Central memory CD4-positive, alpha-beta T cell (primary cell): Measurements from ENCODE around the gene ULK1.

Experiments
- DNase-seq: peaks from one replicate; pipeline ENCODE4 v3.0.0; 2022
- total RNA-seq, 3 experiments: gene quantifications; one replicate each; lab custom pipeline; 2026; lab: John Stamatoyannopoulos, UW

The ULK1 gene
- 16.1 to 77.2 (median 48.6) reads per million in 3 experiments for total RNA-seq

GRCh38 chr12:131894313-131894860, at the start of gene ULK1:
Gene ULK1, plus strand, starts transcription at chr12:131894622. Its CDS starts 380 bp downstream, at chr12:131895002.
- peak; percentile 90 for DNase-seq

- DNase-seq = no peak
Observed at GRCh38 chr12:131844656-131845055, 49.8 kb upstream of the ULK1 start.

GRCh38 chr12:131845121-131845520, 49.3 kb upstream of the ULK1 start:
- no peak for DNase-seq

GRCh38 chr12:131847456-131847855, 47.0 kb upstream of the ULK1 start:
- no peak for DNase-seq

- no peak for DNase-seq
Observed at GRCh38 chr12:131848753-131849152, 45.7 kb upstream of the ULK1 start.

- no peak for DNase-seq
Observed at GRCh38 chr12:131849700-131850553, 44.5 kb upstream of the ULK1 start.

GRCh38 chr12:131850856-131851559, 43.4 kb upstream of the ULK1 start:
- DNase-seq = no peak

GRCh38 chr12:131851741-131852550, 42.5 kb upstream of the ULK1 start:
- DNase-seq = no peak

GRCh38 chr12:131852551-131853299, 41.7 kb upstream of the ULK1 start:
- no peak for DNase-seq

GRCh38 chr12:131853832-131854797, 40.3 kb upstream of the ULK1 start:
- no peak for DNase-seq

GRCh38 chr12:131854861-131855476, 39.5 kb upstream of the ULK1 start:
- no peak for DNase-seq

GRCh38 chr12:131855521-131856142, 38.8 kb upstream of the ULK1 start:
- no peak for DNase-seq

GRCh38 chr12:131856366-131857097, 37.9 kb upstream of the ULK1 start:
- no peak for DNase-seq

- DNase-seq = no peak
Observed at GRCh38 chr12:131857908-131858850, 36.2 kb upstream of the ULK1 start.

GRCh38 chr12:131860472-131861260, 33.8 kb upstream of the ULK1 start:
- DNase-seq = peak; percentile 31

GRCh38 chr12:131861261-131862083, 33.0 kb upstream of the ULK1 start:
- DNase-seq = no peak
